Transverse colon (tissue), 4 donors: ENCODE measurements around the gene CD48. TPM values are rescaled to one million over a fixed set of nuclear protein-coding genes. Genes with fewer than 3 reads are reported as not detected.

Experiments used
- DNase-seq: peaks from one replicate; pipeline ENCODE4 v3.0.0-alpha.2; 2019
- H3K27ac ChIP-seq, 4 donors: fragments of 200-600 bp; sonication (generic); 2 replicates each; pipeline ENCODE4 v1.5.1; 2016 to 2018; ENCODE audit warnings: inconsistent platforms in 4 of 4
- H3K27me3 ChIP-seq: fragments of 200-600 bp; sonication (generic); 2 replicates; pipeline ENCODE4 v1.5.1; 2017; ENCODE audit warnings: inconsistent platforms
- H3K36me3 ChIP-seq, 4 donors: fragments of 200-600 bp; sonication (generic); 2 replicates each; pipeline ENCODE4 v1.5.1; 2017 to 2019; ENCODE audit warnings: inconsistent platforms in 4 of 4
- H3K4me1 ChIP-seq, 4 donors: fragments of 200-600 bp; sonication (generic); 2 replicates each; pipeline ENCODE4 v1.5.1; 2017 to 2020; ENCODE audit warnings: inconsistent platforms in 4 of 4
- H3K4me3 ChIP-seq, 4 donors: fragments of 200-600 bp; sonication (generic); 1 replicate in 1 of 4; 2 replicates in 3 of 4; pipeline versions ENCODE4 v1.5.1 to v1.6.1; 2017 to 2019; ENCODE audit warnings: inconsistent platforms in 4 of 4
- H3K9me3 ChIP-seq, 2 donors: fragments of 200-600 bp; sonication (generic); 2 replicates each; pipeline ENCODE4 v1.5.1; 2017 to 2019; ENCODE audit warnings: inconsistent platforms in 2 of 2
- EP300 ChIP-seq: sonication (generic); formaldehyde crosslinking; IDR thresholded peaks from one replicate; pipeline ENCODE4 v1.6.1; 2017; ENCODE audit warnings: antibody characterized with exemption, low read depth
- POLR2A ChIP-seq: fragments of 450-650 bp; IDR thresholded peaks from one replicate; pipeline ENCODE4 v1.6.1; 2016; ENCODE audit warnings: antibody characterized with exemption, mild to moderate bottlenecking, moderate library complexity
- POLR2AphosphoS5 ChIP-seq, 3 donors: sonication (generic); formaldehyde crosslinking; IDR thresholded peaks; one replicate each; pipeline ENCODE4 v1.6.1; 2016; ENCODE audit warnings: antibody characterized with exemption in 3 of 3
- WGBS, 2 donors: methylation state at CpG; one replicate each; pipeline ENCODE4 v1.1.5; 2018; ENCODE audit warnings: low coverage in 1 of 2; 5-methylcytosine and 5-hydroxymethylcytosine counted together
- in situ Hi-C, 4 donors: fragments of 200-750 bp; cut with MboI; loops; one replicate each; pipeline versions ENCODE4 v1.15.0 to v1.15.1; 2017; ENCODE audit warnings: low sequenced_read_pairs in 3 of 4, low pct_ligation_motif_present in 1 of 4, low pct_unique_long_range_greater_than_20kb in 1 of 4
- intact Hi-C: fragments of 100-400 bp; cut with DNase I; formaldehyde crosslinking; loops from one replicate; pipeline ENCODE4 v1.15.1; 2023; ENCODE audit warnings: low total_unique reads
- total RNA-seq, 4 donors: library from RNA; depleted of rRNA; stranded (reverse); fragments of >200 nt; gene quantifications; one replicate each; pipeline ENCODE4 v1.1.0, GENCODE V29; 2016
- TF ChIP-seq, protein P1 (sequence below), 5 experiments: fragments of 200-600 bp in 3 of 5; fragments of 450-650 bp in 2 of 5; sonication (generic) in 3 of 5; IDR thresholded peaks; 1 replicate in 2 of 5; 2 replicates in 3 of 5; pipeline ENCODE4 v1.5.1; 2016 to 2017; ENCODE audit warnings: antibody characterized with exemption in 5 of 5, inconsistent platforms in 3 of 5, mild to moderate bottlenecking in 2 of 5, moderate library complexity in 1 of 5

CD48 gene
- total RNA-seq, 4 donors from 2014 or later, result 7.5 to 31.3 (median 17.6) TPM; not detected in 1

DNA sequence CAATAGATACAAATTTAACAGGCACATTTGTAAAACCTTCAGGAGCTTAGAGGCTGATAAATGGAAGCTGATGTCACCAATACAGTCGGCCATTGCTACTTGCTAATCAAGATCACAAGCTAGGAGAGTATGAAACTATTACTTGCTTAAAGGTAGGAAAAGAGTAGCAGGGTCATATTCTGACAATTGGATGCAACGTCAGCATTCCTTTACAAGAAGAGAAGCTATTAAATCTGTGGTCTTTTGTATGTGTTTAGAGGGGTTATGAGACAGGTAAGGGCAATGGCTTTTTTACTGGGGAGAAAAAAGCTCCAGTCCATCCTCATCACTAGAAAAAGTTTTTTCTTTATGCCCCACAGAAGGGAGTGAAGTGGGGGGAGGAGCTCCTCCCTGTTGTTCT is 11.7 kb upstream of the CD48 start:
- in situ Hi-C loops, result loop anchor here in 1 of 4 donors (10.0 kb wide), 1 partner anchor 51 kb away; no protein-coding TSS in a partner anchor

DNA sequence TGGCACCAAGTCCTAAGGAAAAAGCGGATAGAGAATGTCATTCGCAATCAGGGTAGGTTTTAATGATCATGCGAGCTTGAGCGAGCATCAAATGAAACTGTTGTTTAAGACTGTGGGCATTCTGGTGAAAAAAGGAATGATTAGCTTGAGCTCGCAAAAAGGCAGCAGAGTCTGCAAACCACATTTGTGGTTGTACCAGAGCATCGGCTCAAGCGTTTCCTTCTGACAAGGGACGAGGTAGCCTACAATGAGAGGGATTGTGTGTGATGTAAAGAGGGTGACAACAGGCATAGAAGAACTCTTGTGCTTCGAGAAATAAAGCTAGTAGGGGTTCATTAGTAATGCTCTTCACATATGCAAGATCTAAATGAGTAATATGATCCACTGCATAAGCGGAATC is 11.1 kb upstream of the CD48 start:
- WGBS, 2 donors, result 70 to 83% methylated on average over 8 to 10 of the region's 10 CpGs
- no peaks in the 10 kb centered on the region for H3K9me3 ChIP-seq
- DNase-seq, result no peak
- H3K4me3 ChIP-seq, result no peak overlapping the region
- TF ChIP-seq EP300 (no peak), POLR2A (no peak), POLR2AphosphoS5 (IDR thresholded peaks at IDR 0.05) (no peak)
- TF ChIP-seq, protein P1, sequence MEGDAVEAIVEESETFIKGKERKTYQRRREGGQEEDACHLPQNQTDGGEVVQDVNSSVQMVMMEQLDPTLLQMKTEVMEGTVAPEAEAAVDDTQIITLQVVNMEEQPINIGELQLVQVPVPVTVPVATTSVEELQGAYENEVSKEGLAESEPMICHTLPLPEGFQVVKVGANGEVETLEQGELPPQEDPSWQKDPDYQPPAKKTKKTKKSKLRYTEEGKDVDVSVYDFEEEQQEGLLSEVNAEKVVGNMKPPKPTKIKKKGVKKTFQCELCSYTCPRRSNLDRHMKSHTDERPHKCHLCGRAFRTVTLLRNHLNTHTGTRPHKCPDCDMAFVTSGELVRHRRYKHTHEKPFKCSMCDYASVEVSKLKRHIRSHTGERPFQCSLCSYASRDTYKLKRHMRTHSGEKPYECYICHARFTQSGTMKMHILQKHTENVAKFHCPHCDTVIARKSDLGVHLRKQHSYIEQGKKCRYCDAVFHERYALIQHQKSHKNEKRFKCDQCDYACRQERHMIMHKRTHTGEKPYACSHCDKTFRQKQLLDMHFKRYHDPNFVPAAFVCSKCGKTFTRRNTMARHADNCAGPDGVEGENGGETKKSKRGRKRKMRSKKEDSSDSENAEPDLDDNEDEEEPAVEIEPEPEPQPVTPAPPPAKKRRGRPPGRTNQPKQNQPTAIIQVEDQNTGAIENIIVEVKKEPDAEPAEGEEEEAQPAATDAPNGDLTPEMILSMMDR (IDR thresholded peaks at IDR 0.05), result no peak
- intact Hi-C loops (no loop called here), in situ Hi-C loops (loop anchor here in 1 of 4 donors (10.0 kb wide), 1 partner anchor 52 kb away; no protein-coding TSS in a partner anchor)
- no peaks in the 10 kb centered on the region for H3K36me3 ChIP-seq
- H3K27ac ChIP-seq, result no peak overlapping the region
- H3K27me3 ChIP-seq, result no peaks in the 10 kb centered on the region
- H3K4me1 ChIP-seq, result peaks cover 2 to 16% (median 6%) of the 10 kb centered on the region in 4 donors

More for the DNA sequence above, 11.7 kb upstream of the CD48 start:
- no peak overlapping the region for H3K4me3 ChIP-seq
- H3K9me3 ChIP-seq, result no peaks in the 10 kb centered on the region
- no peak for TF ChIP-seq POLR2AphosphoS5 (IDR thresholded peaks at IDR 0.05)
- TF ChIP-seq POLR2A, result no peak
- TF ChIP-seq, protein P1 (IDR thresholded peaks at IDR 0.05), result no peak
- no peak for TF ChIP-seq EP300
- WGBS, 2 donors, result 76 to 81% methylated on average over 2 of the region's 2 CpGs
- peaks cover 2 to 16% (median 6%) of the 10 kb centered on the region in 4 donors for H3K4me1 ChIP-seq
- no peak for DNase-seq
- intact Hi-C loops, result no loop called here
- no peaks in the 10 kb centered on the region for H3K36me3 ChIP-seq
- no peaks in the 10 kb centered on the region for H3K27me3 ChIP-seq
- no peak overlapping the region for H3K27ac ChIP-seq

DNA sequence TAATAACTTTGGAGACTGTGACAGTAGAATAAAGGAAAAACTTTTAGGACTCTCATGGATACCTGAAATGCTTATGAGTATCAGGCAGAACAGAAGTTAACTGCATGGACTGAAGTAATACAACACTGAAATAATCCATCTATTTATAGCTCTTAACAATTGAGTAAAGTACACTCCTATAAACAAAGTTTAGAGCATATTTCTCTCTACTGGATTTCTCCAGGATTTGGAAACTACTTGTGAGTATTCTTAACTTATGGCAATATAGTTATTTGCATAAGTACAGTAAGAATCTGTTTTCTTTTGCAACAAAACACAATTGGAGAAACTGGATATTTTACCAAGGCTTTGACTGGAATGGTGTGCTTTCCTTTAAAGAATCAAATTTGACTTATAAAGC is 9.9 kb upstream of the CD48 start:
- peaks cover 0 to 8% (median 5%) of the 10 kb centered on the region in 4 donors for H3K4me1 ChIP-seq
- in situ Hi-C loops (loop anchor here in 1 of 4 donors (10.0 kb wide), 1 partner anchor 53 kb away; no protein-coding TSS in a partner anchor), intact Hi-C loops (no loop called here)
- H3K36me3 ChIP-seq, result no peaks in the 10 kb centered on the region
- no peak for DNase-seq
- H3K27ac ChIP-seq, result no peak overlapping the region
- H3K4me3 ChIP-seq, result no peak overlapping the region
- TF ChIP-seq POLR2A (no peak), POLR2AphosphoS5 (IDR thresholded peaks at IDR 0.05) (no peak)
- no peaks in the 10 kb centered on the region for H3K27me3 ChIP-seq
- H3K9me3 ChIP-seq, result no peaks in the 10 kb centered on the region

DNA sequence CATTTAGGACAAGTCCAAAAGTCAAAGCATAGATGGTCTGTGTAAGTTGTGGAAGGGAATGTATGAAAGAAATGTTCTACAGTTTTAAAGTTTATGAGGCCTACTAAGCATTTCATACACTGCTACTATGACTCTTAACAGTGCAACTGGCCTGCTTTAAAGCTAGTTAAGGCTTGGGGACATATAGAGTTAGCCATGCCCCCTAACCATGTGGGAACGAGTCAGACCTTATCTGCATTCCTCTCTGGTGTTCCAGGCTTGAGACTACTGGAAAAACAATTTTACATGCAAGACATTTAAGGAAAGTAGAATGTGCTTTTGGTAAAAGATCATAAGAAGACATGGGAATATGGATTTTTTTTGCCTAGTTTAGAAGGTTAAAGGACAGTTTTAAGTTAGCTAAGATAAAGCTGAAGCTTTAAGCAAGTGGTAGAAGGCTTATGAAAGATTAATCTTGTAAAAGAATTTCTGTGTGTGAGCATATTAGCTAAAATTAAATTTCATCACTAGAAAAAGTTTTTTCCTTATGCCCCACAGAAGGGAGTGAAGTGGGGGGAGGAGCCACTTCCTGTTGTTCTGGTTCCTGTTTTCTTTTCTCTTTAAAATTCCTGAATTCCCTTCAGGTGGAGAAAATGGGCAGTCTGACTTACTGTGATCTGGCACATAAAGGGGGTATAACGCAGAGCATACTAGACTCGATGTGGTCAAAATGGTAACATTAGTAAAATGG is 8.9 kb upstream of the CD48 start:
- Histone ChIP-seq H3K36me3 (no peaks in the 10 kb centered on the region), H3K27ac (no peak overlapping the region), H3K27me3 (no peaks in the 10 kb centered on the region), H3K9me3 (no peaks in the 10 kb centered on the region), H3K4me3 (no peak overlapping the region), H3K4me1 (no peaks in the 10 kb centered on the region)
- no peak for DNase-seq
- no peak for TF ChIP-seq POLR2A
- no peak for TF ChIP-seq EP300
- TF ChIP-seq, protein P1 (IDR thresholded peaks at IDR 0.05), result no peak
- no peak for TF ChIP-seq POLR2AphosphoS5 (IDR thresholded peaks at IDR 0.05)
- 81 to 90% methylated on average over 3 of the region's 3 CpGs for WGBS, 2 donors
- in situ Hi-C loops (loop anchor here in 1 of 4 donors (10.0 kb wide), 1 partner anchor 54 kb away; no protein-coding TSS in a partner anchor), intact Hi-C loops (no loop called here)
